ENCODE data around the gene UBE2E2.

Gene UBE2E2

GRCh38 chr3:23508464-23508863, 305.3 kb downstream of the UBE2E2 start:
- DNase-seq (ENCODE audit: low spot score) (no peak), FAIRE-seq (no peak)

- no peak for FAIRE-seq
- no peak for DNase-seq (ENCODE audit: low spot score)
Observed at GRCh38 chr3:23518441-23518840, 315.3 kb downstream of the UBE2E2 start.

DNA sequence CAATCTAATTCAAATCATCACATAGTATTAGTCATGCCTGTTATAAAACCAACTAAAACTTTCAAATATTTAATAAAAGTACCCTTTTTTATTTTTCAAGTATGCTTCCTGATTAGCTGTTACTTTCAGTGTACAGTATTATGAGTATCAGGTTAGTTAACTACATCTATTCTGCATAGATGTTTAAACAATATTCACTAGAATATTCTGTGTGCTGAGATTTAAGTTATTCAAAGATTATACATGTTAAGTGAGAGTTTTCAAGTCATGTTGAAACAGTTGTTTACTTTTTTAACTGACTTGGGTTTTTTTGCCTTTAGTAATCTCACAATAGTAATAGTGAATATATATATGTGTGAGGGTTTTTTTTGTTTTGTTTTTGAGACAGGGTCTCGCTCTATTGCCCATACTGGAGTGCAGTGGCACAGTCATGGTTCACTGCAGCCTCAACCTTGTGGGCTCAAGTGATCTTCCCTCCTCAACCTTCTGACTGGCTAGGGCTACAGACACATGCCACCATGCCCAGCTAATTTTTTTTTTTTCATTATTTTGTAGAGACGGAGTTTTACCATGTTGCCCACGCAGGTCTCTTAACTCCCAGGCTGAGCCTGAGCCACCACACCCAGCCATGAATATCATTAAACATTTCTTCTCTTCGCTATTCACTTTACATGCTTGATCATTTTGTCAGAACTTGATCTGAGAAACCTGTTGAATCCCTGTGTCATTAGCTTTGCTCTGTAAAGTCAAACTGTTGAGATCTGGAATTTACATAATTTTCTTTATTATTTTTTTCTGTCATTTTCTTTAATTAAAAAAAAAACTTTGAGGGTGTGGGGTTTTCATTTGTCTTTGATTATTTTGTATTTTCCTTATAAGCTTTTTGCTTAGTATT, 316.4 kb downstream of the UBE2E2 start:
- DNase-seq (ENCODE audit: low spot score) (no peak), FAIRE-seq (no peak)

- DNase-seq (ENCODE audit: low spot score) (no peak), FAIRE-seq (no peak)
Observed at GRCh38 chr3:23527326-23527725, 324.2 kb downstream of the UBE2E2 start.

DNA sequence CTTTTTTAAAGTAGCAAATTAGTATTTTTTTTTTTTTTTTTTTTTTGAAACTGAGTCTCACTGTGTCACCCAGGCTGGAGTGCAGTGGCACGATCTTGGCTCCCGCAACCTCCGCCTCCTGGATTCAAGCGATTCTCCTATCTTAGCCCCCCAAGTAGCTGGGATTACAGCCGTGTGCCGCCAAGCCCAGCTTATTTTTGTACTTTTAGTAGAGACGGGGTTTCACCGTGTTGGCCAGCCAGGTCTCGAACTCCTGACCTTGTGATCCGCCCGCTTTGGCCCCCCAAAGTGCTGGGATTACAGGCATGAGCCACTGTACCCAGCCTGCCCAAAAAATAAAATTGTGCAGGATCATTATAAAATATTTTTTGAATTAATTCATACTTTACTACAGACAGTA, 330.5 kb downstream of the UBE2E2 start:
- no peak for DNase-seq (ENCODE audit: low spot score)
- FAIRE-seq, result no peak

DNA sequence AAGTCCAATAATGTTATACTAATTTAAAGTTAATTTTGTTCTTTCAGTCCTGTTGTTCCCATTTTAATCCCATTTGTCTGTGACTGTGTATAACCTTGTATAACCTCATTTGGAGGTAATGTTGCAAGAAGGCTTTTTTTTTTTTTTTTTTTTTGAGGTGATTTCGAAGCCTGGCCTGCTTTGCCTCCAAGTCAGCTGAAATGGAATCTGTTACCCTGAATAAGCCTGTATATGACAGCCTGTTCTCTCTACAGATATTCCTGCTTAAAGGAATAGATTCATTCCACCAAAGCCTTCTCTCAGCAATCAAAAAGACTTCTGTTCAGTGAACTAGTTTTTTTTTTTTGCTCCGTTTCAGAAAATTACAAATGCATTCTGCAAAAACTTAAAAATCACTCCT, 330.9 kb downstream of the UBE2E2 start:
- FAIRE-seq (no peak), DNase-seq (ENCODE audit: low spot score) (no peak)

GRCh38 chr3:23537101-23537551, 334.0 kb downstream of the UBE2E2 start:
- DNase-seq (ENCODE audit: low spot score) (no peak), FAIRE-seq (no peak)

GRCh38 chr3:23539185-23539584, 336.1 kb downstream of the UBE2E2 start:
- no peak for DNase-seq (ENCODE audit: low spot score)
- no peak for FAIRE-seq

DNA sequence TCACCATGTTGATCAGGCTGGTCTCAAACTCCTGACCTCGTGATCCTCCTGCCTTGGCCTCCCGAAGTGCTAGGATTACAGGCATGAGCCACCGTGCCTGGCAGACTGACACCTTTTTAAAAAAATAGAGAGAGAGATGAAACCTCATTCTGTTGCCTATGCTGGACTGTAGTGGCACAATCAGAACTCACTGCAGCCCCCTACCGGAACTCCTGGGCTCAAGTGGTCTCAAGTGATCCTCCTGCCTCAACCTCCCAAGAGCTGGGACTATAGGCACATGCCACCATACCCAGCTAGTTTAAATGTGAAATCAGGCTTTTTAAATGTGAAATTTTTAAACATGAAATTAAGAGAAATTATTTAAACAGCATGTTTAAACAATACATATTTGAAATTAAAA, 337.5 kb downstream of the UBE2E2 start:
- FAIRE-seq (no peak), DNase-seq (ENCODE audit: low spot score) (no peak)

DNA sequence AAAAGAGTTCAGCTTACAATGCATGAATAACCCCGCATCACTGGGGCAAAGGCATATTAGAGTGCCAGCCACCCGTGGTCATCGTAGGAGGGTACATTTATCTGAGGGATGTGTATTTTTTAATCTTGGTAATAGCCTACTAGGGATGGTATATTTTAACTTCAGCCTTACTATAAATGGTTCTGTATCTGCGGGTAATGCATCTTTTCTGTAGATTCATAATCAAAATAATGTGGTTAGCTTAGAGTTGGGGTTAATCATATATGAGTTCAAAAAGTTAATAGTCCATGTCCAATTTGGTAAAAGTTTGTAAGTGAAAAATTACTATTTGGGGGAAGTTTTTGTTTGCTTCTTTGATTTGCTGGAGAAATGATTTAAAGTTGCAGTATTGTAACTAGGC, 339.0 kb downstream of the UBE2E2 start:
- DNase-seq (ENCODE audit: low spot score) (no peak), FAIRE-seq (no peak)

DNA sequence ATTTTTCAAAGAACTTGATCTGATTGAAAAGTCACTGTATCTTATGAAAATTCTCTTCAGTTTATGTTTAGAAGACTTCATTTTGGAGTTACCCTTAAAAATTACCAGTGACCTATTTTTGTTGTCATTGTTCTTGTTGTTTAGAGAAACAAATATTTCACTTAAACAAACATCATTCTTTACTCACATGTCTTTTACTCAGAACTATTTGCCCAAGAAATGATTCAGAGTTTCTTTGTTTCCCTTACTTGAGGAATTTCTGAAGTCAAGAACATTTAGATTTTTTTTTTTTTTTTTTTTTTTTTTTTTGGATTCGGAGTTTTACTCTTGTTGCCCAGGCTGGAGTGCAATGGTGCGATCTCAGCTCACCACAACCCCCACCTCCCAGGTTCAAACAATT, 343.1 kb downstream of the UBE2E2 start:
- FAIRE-seq (no peak), DNase-seq (ENCODE audit: low spot score) (no peak)

GRCh38 chr3:23547905-23548650, 345.0 kb downstream of the UBE2E2 start:
- FAIRE-seq (no peak), DNase-seq (ENCODE audit: low spot score) (no peak)

GRCh38 chr3:23548706-23549105, 345.6 kb downstream of the UBE2E2 start:
- no peak for DNase-seq (ENCODE audit: low spot score)
- FAIRE-seq, result no peak

DNA sequence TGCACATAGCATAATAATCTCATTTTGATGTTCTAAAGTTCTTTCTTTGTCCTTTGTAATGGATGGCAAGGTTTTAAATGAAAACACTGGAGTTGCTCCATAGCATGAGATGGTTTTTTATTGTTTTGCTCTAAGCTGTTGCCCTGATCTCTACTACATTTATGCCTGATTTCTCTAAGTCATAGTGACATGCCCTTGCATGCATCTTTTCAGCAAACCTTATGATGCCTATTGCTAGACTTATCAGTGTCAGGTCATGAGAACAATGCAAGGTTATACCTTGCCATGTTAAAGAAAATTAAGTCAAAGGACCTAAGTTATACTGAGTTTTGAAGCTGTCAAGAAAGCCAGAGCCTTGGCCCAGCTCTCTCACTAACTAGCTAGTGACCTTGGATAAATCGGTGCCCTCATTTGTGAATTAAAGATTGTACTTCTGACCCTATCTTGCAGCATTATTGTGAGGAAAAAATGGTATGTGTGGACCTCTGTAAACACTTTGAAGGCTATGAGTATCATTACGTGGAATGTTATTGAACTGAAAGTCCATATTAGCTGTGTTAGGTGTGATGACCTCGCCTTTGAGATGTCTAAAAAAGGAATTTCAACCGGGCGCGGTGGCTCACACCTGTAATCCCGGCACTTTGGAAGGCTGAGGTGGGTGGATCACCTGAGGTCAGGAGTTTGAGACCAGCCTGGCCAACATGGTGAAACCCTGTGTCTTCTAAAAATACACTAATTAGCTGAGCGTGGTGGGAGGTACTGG, 346.2 kb downstream of the UBE2E2 start:
- no peak for DNase-seq (ENCODE audit: low spot score)
- FAIRE-seq, result no peak

GRCh38 chr3:23550402-23550801, 347.3 kb downstream of the UBE2E2 start:
- no peak for FAIRE-seq
- DNase-seq (ENCODE audit: low spot score), result no peak

DNA sequence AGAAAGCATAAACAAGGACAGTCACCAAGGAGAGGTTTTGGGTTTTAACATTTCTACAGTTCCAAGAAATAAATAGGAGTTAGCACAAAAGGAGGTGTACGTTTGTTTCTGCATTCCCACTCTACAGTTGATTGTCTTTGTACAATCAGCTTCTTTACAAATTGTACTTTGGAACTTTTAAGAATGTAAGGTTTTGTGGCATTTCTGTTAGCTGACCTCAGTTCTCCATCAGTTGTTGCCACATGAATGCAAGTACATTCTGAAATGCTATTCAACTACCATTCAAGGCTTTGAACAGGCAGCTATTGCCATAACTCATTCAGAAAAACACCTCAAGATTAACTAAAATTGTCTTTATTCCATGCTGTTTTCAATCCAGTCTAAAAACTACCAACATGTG, 349.4 kb downstream of the UBE2E2 start:
- DNase-seq (ENCODE audit: low spot score), result no peak
- FAIRE-seq, result no peak

GRCh38 chr3:23553353-23553752, 350.2 kb downstream of the UBE2E2 start:
- no peak for FAIRE-seq
- no peak for DNase-seq (ENCODE audit: low spot score)

DNA sequence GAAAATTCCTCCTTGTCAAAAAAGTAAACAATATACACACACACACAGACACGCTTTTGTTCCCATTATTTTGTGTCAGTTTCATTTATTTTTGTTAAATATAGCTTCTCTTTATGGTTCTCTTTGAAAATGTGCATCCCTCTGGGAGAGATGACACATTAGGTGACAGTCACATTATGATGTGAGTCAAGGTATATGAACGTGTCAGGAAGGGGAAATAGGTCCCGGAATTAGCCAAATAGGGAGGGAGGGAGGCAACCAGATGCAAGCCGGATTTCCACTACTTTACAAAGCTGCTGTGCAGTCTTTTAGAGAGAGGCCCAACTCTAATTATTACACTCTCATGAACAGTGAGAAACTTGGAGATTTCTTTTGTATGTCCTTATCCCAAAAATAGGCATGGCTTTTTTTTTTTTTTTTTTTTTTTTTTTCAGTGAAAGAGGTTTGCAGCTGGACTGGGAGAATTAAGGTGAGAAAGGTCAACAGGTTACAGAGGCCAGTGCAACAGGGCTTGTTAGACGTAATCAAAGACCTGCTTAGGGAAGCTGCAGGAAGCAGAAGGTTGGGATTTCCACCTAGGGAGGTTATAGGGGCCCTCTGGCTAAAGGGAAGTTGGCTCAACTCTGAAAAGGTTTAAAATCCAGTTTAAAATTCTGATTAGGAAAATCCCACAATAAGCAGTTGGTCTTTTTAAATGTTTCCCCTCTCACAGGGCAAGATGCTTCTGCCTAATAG, 362.1 kb downstream of the UBE2E2 start:
- DNase-seq (ENCODE audit: low spot score) (no peak), FAIRE-seq (no peak)

GRCh38 chr3:23566499-23566898, 363.4 kb downstream of the UBE2E2 start:
- no peak for FAIRE-seq
- no peak for DNase-seq (ENCODE audit: low spot score)

DNA sequence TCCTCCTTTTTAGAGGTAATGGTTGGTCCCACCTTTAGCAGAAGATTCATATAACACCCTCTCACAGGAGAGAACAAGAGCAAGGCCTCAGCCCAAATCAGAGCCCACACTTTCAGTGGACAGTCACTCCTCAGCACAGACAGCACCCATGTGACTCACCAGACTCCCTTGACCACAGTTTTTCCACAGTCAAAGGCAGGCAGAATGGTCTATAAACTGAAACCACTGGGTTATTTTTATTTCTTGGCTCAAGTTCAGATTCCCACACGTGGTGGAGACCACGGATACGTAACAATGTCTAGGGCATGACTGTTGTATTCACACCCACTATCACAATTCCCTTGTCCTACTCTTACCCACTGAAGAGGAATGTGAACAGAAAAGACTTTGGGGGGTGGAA, 364.8 kb downstream of the UBE2E2 start:
- DNase-seq (ENCODE audit: low spot score) (peak; percentile 87), FAIRE-seq (peak; percentile 65)

- FAIRE-seq (peak; percentile 62), DNase-seq (ENCODE audit: low spot score) (no peak)
Observed at GRCh38 chr3:23573827-23574226, 370.7 kb downstream of the UBE2E2 start.
